Spleen (tissue), 7 donors: ENCODE measurements around the gene MAPK7.

ENCODE experiments used
- POLR2A ChIP-seq, 3 donors: fragments of 450-650 bp; IDR thresholded peaks; one replicate each; pipeline ENCODE4 v1.5.1; 2017; ENCODE audit warnings: antibody characterized with exemption in 3 of 3, mild to moderate bottlenecking in 1 of 3
- TF ChIP-seq, protein P1 (sequence below), 11 experiments: fragments of 200-600 bp in 7 of 11; fragments of 450-650 bp in 4 of 11; sonication (generic) in 4 of 11; IDR thresholded peaks in 8 of 11; conservative IDR thresholded peaks in 3 of 11; 1 replicate in 7 of 11; 2 replicates in 4 of 11; pipeline versions ENCODE4 v1.4.0 to v1.8.0; 2016 to 2021; ENCODE audit warnings: antibody characterized with exemption in 11 of 11, inconsistent platforms in 4 of 11, mild to moderate bottlenecking in 1 of 11
- donor health status: DM: no; HTN: no; CAD: no; lungs with moderate emphysema.
- donor health status: DM: no; HTN: no; CAD: no.
- donor health status: DM: no; HTN: no; CAD: no.

DNA sequence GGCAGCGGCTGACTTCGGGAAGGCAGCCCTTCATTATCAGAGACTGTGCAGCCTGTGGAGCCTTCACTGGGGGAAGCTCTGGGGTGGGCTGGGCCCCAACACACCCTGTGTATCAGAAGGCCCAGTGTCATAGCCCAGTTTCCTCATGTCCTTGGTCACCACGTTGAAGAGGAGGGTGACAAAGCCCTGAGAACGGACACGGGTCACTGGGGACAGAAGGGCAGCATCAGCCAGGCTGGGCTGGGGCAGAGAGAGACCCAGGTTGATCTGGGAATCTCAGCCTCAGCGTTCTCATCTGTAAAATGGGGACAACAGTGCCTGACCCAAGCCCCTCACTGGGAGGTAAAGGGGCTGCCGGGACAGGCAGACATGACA, 35.1 kb upstream of the MAPK7 start:
- TF ChIP-seq POLR2A (IDR thresholded peaks at IDR 0.05), result no peak
- TF ChIP-seq, protein P1, sequence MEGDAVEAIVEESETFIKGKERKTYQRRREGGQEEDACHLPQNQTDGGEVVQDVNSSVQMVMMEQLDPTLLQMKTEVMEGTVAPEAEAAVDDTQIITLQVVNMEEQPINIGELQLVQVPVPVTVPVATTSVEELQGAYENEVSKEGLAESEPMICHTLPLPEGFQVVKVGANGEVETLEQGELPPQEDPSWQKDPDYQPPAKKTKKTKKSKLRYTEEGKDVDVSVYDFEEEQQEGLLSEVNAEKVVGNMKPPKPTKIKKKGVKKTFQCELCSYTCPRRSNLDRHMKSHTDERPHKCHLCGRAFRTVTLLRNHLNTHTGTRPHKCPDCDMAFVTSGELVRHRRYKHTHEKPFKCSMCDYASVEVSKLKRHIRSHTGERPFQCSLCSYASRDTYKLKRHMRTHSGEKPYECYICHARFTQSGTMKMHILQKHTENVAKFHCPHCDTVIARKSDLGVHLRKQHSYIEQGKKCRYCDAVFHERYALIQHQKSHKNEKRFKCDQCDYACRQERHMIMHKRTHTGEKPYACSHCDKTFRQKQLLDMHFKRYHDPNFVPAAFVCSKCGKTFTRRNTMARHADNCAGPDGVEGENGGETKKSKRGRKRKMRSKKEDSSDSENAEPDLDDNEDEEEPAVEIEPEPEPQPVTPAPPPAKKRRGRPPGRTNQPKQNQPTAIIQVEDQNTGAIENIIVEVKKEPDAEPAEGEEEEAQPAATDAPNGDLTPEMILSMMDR (IDR thresholded peaks at IDR 0.05 in 8 of 11, conservative IDR thresholded peaks at IDR 0.05 in 3 of 11), result no peak
